Mucosa of stomach (tissue), 1 donor: ENCODE measurements around the gene PRKAR2A.

ENCODE experiments used
- H3K27me3 ChIP-seq: one replicate; pipeline ENCODE4 v1.7.0; 2013; ENCODE audit warnings: mild to moderate bottlenecking, low read length; ENCODE audit not compliant: control insufficient read depth, insufficient read depth
- H3K36me3 ChIP-seq: one replicate; pipeline ENCODE4 v1.7.0; 2013; ENCODE audit warnings: low read length; ENCODE audit not compliant: control insufficient read depth, insufficient read depth
- H3K4me1 ChIP-seq: one replicate; pipeline ENCODE4 v1.7.0; 2013; ENCODE audit warnings: mild to moderate bottlenecking, low read length; ENCODE audit not compliant: control insufficient read depth, insufficient read depth
- H3K4me3 ChIP-seq: one replicate; pipeline ENCODE4 v1.7.0; 2013; ENCODE audit warnings: low read length
- H3K9ac ChIP-seq: one replicate; pipeline ENCODE4 v1.7.0; 2013; ENCODE audit warnings: mild to moderate bottlenecking, low read length, moderate library complexity
- H3K9me3 ChIP-seq: one replicate; pipeline ENCODE4 v1.7.0; 2013; ENCODE audit warnings: mild to moderate bottlenecking, low read length, moderate library complexity; ENCODE audit not compliant: control insufficient read depth
- donor health status: Pancreatic carcinoma.

PRKAR2A gene

DNA sequence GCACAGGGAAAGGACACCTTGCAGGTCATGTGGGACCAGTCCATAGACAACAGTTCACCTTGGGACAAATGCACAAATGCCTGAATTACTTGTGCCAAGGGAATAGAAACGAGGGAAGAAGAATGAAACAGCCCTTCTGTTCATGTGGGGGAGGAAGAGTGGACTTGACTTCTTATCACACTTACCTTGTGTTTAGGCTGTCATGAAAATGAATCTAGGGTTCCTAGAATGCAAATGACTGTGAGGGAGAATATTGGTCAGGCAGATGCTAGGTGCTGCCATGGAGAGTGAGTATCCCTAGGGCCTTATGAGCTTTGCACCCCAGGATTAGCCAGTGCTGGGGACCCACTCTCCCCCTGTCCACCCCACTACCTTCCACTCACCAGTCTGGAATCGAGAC lies 11.0 kb upstream of the PRKAR2A start:
- Histone ChIP-seq H3K9me3 (no peaks in the 10 kb centered on the region), H3K4me3 (no peak overlapping the region), H3K9ac (no peak overlapping the region), H3K27me3 (no peaks in the 10 kb centered on the region), H3K36me3 (no peaks in the 10 kb centered on the region), H3K4me1 (no peaks in the 10 kb centered on the region)

DNA sequence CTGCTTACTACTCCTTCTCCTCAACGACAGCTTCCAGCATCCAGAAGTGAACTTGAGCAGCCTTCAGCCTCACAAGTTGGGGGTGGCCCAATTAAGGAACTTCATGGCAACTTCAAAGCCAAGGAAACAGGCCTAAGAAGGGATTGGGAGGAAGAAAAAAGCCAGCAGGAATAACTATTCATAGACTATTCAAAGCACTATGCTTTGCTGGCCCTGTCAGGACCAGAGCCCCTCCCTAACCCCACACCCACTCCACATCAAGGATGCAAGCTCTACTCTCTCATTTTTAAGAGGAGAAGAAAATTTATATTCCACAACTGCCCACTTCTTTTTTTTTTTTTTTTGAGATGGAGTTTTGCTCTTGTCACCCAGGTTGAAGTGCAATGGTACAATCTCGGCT lies 10.0 kb upstream of the PRKAR2A start:
- Histone ChIP-seq H3K4me1 (no peaks in the 10 kb centered on the region), H3K27me3 (no peaks in the 10 kb centered on the region), H3K9me3 (no peaks in the 10 kb centered on the region), H3K9ac (no peak overlapping the region), H3K4me3 (no peak overlapping the region), H3K36me3 (no peaks in the 10 kb centered on the region)

DNA sequence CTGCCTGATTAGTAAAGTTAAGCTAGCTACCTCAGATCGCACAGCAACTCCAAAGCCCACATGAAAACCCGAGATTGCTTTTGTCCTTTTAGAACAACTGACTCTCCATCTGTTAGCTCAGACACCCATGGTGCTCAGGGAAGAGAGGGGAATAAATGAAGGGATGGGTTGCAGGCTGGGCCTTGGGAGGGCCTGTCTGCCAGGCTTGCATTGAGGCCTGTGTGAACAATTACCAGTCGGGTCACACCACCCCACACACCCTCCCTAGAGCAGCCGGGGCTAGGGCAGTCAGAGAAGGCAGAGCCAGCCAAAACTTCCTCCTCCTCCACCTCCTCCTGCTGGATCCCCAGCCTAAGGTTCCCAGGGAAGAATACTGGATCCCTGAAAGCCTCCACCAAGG lies 8.8 kb upstream of the PRKAR2A start:
- Histone ChIP-seq H3K4me3 (no peak overlapping the region), H3K9me3 (no peaks in the 10 kb centered on the region), H3K27me3 (no peaks in the 10 kb centered on the region), H3K9ac (no peak overlapping the region), H3K36me3 (no peaks in the 10 kb centered on the region), H3K4me1 (no peaks in the 10 kb centered on the region)

DNA sequence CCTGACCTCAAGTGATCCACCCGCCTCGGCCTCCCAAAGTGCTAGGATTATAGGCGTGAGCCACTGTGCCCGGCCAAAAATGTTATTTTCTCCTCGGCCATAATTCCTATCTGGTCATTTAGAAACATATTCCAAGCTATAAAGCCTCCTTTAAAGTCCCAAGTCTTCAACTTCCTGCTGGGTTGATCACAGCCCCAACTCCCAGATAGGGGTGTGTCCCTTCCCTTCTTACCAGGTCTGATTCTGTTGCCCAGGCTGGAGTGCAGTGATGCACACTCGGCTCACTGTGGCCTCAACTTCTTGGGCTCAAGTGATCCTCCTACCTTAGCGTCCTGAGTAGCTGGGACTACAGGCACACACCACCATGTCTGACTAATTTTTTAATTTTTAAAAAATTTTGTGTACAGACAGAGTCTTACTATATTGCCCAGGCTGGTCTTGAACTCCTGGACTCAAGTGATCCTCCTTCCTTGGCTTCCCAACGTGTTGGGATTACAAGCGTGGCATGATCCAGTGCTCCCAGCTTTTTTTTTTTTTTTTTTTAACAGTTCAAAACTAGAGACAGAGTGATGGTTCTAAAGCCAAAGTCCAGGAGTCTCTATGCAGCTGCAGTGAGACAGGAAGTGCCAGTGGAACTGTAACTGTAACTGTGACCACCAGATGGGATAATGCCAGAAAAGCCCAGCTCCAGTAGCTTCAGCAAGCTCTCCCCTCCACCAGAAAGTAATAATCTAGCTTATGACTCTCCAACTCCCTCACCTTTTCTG lies 8.2 kb upstream of the PRKAR2A start:
- Histone ChIP-seq H3K36me3 (no peaks in the 10 kb centered on the region), H3K9ac (no peak overlapping the region), H3K4me1 (no peaks in the 10 kb centered on the region), H3K4me3 (no peak overlapping the region), H3K9me3 (no peaks in the 10 kb centered on the region), H3K27me3 (no peaks in the 10 kb centered on the region)

DNA sequence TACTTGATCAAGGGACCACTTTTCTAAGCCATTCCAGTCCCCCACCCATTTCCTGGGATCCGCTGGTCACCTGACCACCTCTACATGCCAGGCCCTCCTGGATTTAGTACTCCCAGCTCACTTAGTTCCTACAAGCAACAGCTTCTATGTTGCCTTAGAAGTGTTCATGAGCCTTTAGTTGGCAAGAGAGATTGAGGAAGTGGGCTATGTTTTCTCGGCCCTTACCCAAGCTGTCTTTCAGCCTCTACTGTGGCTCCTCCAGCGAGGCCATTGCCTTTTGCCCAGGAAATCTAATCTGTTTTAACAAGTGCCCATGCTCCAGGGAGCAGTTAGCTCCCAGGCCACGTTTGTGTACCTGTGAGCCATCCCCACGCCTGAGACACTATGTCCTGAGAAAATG lies 4.5 kb upstream of the PRKAR2A start:
- H3K36me3 ChIP-seq: no peaks in the 10 kb centered on the region
- no peaks in the 10 kb centered on the region for H3K27me3 ChIP-seq
- no peaks in the 10 kb centered on the region for H3K9me3 ChIP-seq
- H3K9ac ChIP-seq: no peak overlapping the region
- H3K4me3 ChIP-seq: no peak overlapping the region
- peaks cover 6% of the 10 kb centered on the region for H3K4me1 ChIP-seq

DNA sequence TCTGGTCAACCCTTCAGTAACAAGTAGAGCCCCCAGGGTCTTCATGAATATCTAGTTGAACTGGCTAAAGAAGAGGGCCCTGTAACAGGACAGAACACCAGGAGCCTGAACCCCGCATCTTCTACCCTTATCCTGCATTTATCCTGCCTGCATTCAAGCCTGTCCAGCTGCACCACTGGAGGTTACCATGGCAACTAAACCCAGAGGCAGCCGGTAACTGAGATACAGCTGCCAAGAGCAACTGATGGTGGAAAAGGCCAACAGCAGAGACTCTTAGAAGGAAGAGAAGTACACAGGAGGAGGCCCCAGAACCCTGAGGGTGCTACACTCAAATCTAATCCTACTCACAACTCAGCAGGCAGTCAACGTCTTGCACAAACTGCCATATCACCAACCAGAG lies 3.7 kb upstream of the PRKAR2A start:
- H3K9ac ChIP-seq: no peak overlapping the region
- H3K4me3 ChIP-seq: no peak overlapping the region
- H3K9me3 ChIP-seq: no peaks in the 10 kb centered on the region
- H3K27me3 ChIP-seq: no peaks in the 10 kb centered on the region
- peaks cover 11% of the 10 kb centered on the region for H3K4me1 ChIP-seq
- H3K36me3 ChIP-seq: no peaks in the 10 kb centered on the region

DNA sequence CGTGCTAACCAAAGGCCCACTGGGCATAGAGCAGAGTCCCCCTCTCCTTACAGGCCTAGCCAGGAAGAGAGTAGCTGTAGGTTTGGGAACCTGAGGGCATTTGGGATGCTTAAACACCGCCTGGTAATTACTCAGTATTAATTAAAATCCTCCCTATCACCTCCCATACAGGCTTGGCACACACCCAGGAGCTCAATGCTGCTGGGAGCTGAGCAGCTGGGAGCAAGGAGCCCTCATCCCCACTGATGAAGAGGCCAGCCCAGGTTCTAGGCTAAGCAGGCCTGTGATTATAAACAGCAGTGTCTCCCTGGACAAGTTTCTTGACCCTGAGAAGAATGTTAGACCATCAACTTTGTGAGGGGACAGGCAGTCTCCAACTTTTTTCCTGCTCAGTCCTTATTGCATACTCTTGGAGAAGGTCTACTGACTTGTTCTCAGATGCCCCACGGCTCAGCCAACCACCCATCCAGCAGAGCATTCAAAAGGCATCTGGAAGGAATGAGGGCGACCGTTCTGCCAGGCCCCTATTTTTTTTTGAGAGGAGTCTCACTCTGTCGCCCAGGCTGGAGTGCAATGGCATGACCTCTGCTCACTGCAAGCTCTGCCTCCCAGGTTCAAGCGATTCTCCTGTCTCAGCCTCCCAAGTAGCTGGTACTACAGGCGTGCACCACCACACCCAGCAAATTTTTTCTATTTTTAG lies 1.3 kb upstream of the PRKAR2A start:
- Histone ChIP-seq H3K27me3 (no peaks in the 10 kb centered on the region), H3K4me1 (peaks cover 24% of the 10 kb centered on the region), H3K36me3 (no peaks in the 10 kb centered on the region), H3K9ac (no peak overlapping the region), H3K9me3 (no peaks in the 10 kb centered on the region), H3K4me3 (no peak overlapping the region)

DNA sequence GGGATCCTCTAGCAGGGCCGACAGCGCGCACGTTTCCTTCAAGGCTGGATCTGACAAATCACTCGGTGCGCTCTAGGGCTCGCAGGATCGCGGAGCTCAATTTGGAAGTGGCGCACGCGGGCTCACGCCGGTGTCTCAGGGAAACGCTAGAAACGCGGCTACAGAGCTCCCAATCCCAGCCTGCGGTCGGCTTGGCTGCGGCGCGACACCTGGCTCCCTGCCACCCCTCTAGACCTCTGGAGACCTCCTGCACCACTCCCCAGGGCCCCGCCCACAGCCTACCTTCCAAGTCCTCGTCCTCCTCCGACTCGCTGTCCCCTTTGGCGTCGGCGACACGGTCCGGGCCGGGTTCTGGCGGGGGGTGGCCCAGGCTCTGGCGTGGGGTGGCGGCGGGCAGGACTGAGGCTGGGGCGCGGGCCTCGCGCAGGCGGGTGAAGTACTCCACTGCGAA lies 596 bp downstream of the PRKAR2A start:
- Histone ChIP-seq H3K4me1 (peaks cover 24% of the 10 kb centered on the region), H3K36me3 (no peaks in the 10 kb centered on the region), H3K4me3 (peak overlapping the region; percentile 80), H3K9ac (peak overlapping the region; percentile 81), H3K27me3 (no peaks in the 10 kb centered on the region), H3K9me3 (no peaks in the 10 kb centered on the region)

DNA sequence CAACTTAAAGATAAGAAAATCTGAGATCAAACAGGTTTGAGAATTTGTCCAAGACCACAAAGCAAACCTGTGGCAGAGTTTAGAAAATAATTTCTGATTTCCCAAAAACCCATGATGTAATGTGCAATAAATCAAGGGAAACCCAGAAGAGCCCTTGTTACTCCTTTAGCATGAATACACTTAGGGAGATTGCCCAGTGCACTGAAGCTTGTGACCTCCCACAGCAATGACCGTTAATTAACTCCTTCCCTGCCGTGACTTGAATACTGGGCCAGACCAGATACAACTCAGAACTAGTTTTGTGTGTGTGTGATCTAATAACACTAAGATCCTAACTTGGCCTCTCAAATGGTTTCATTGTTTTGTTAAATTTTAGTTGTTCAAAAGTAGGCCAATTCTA lies 2.5 kb downstream of the PRKAR2A start:
- H3K9ac ChIP-seq: no peak overlapping the region

DNA sequence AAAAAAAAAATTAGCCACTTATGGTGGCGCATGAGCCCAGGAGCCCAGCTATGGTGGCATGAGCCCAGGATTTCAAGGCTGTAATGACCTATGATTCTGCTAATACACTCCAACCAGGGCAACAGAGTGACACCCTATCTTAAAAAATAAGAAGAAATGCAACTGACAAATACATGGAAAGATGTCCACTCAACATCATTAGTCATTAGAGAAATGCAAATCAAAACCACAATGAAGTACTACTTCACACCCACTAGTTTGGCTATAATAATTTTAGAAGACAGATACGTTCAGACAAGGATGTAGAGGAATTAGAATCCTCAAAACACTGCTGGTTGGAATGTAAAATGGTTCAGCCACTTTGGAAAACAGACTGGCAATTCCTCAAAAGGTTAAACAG lies 10.5 kb downstream of the PRKAR2A start:
- Histone ChIP-seq H3K36me3 (no peaks in the 10 kb centered on the region), H3K4me3 (no peak overlapping the region), H3K27me3 (no peaks in the 10 kb centered on the region), H3K4me1 (no peaks in the 10 kb centered on the region), H3K9me3 (no peaks in the 10 kb centered on the region), H3K9ac (no peak overlapping the region)

More for the DNA sequence above, 2.5 kb downstream of the PRKAR2A start:
- H3K27me3 ChIP-seq: no peaks in the 10 kb centered on the region
- peaks cover 24% of the 10 kb centered on the region for H3K4me1 ChIP-seq
- H3K9me3 ChIP-seq: no peaks in the 10 kb centered on the region
- H3K4me3 ChIP-seq: no peak overlapping the region
- no peaks in the 10 kb centered on the region for H3K36me3 ChIP-seq

DNA sequence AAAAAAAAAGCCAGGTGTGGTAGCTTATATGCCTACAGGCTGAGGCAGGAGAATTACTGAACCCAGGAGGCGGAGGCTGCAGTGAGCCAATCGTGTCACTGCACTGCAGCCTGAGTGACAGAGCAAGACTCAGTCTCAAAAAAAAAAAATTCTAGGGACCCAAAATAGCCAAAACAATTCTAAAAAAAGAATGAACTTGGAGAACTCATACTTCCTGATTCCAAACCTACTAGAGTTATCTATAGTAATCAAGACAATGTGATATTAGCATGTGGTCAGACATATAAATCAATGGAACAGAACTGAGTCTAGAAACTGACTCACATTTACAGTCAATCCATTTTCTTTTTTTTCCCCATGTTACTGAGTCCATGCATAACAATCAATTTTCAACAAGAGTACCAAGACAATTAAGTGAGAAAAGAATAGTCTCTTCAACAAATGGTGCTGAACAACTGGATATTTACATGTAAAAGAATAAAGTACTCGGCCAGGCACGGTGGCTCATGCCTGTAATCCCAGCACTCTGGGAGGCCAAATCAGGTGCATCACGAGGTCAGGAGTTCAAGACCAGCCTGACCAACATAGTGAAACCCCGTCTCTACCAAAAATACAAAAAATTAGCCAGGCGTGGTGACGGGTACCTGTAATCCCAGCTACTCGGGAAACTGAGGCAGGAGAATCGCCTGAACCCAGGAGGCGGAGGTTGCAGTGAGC lies 11.9 kb downstream of the PRKAR2A start:
- H3K9me3 ChIP-seq: no peaks in the 10 kb centered on the region
- no peak overlapping the region for H3K9ac ChIP-seq
- no peaks in the 10 kb centered on the region for H3K4me1 ChIP-seq
- no peaks in the 10 kb centered on the region for H3K27me3 ChIP-seq
- H3K36me3 ChIP-seq: no peaks in the 10 kb centered on the region
- no peak overlapping the region for H3K4me3 ChIP-seq

DNA sequence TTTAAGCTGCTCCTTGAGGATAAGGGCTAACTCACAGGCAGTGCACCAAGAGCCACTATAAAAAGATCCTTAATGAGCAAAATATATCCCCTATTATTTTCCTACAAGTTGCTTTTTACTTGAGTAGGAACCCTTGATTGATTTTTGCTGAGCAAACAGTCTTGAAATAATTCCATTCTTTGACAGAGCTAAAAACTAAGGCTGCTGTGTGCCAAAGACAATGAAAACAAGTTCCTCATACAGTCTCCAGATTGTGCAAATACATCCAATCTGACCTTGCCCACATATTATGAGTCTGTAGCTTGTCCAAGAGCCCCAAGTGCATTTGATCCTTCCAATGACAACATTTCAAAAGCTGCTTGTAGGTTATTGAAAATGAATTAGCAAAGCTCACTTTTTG lies 15.0 kb downstream of the PRKAR2A start:
- no peak overlapping the region for H3K4me3 ChIP-seq
- H3K9me3 ChIP-seq: no peaks in the 10 kb centered on the region
- H3K36me3 ChIP-seq: no peaks in the 10 kb centered on the region
- no peak overlapping the region for H3K9ac ChIP-seq
- H3K4me1 ChIP-seq: no peaks in the 10 kb centered on the region
- H3K27me3 ChIP-seq: no peaks in the 10 kb centered on the region
